Activated T-cell treated with anti-CD3 and anti-CD28 coated beads for 4 hours (primary cell): ENCODE measurements around the gene SAYSD1.

Experiments used
- DNase-seq: peaks from one replicate; pipeline ENCODE4 v3.0.0-alpha.2; 2020

The SAYSD1 gene

GRCh38 chr6:39056191-39056590 lies 58.8 kb downstream of the SAYSD1 start:
- DNase-seq, result no peak

DNA sequence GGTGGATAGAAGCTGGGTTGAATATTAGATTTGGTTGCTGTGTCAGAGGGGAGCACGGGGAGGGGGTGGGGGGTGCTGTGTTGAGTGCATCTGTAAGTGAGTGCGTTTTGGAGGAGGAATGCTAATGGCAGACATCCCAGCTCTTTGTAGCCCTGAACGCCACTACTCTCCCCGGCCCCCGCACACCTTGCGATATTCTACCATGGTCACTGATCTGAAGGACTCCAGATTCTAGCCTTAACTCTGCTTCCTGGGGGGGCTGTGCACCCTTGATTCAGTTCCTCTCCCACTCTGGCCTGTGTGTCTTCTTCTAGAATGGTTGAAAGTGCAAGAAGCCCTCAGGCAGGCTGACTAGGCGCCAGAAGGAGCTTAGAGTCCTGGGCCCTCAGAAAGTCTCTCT lies 59.3 kb downstream of the SAYSD1 start:
- no peak for DNase-seq

GRCh38 chr6:39054577-39055142 lies 60.3 kb downstream of the SAYSD1 start:
- no peak for DNase-seq
